Testis (tissue), 3 donors: Measurements from ENCODE around the gene SPIB. TPM values are rescaled to one million over a fixed set of nuclear protein-coding genes. Genes with fewer than 3 reads are reported as not detected.
A peak's percentile ranks its signal among the peaks of the same experiment; 100 is the strongest.

Source experiments
- DNase-seq: peaks from one replicate; pipeline ENCODE4 v3.0.0-alpha.2; 2019
- H3K27ac ChIP-seq, 2 donors: fragments of 200-600 bp; sonication (generic); one replicate each; pipeline ENCODE4 v1.5.1; 2019
- H3K27me3 ChIP-seq: fragments of 200-600 bp; sonication (generic); one replicate; pipeline ENCODE4 v1.5.1; 2019
- H3K36me3 ChIP-seq: fragments of 200-600 bp; sonication (generic); one replicate; pipeline ENCODE4 v1.5.1; 2017; ENCODE audit warnings: low read depth; ENCODE audit errors: missing control alignments
- H3K4me1 ChIP-seq: fragments of 200-600 bp; sonication (generic); one replicate; pipeline ENCODE4 v1.5.1; 2019
- H3K4me3 ChIP-seq, 2 donors: fragments of 200-600 bp; sonication (generic); one replicate each; pipeline ENCODE4 v1.5.1; 2017 to 2019
- H3K9me3 ChIP-seq: fragments of 200-600 bp; sonication (generic); one replicate; pipeline ENCODE4 v1.5.1; 2017
- CTCF ChIP-seq, 3 experiments: fragments of 450-650 bp in 2 of 3; fragments of 200-600 bp in 1 of 3; sonication (generic) in 1 of 3; IDR thresholded peaks; one replicate each; pipeline ENCODE4 v1.5.1; 2016 to 2019; ENCODE audit warnings: antibody characterized with exemption in 3 of 3, mild to moderate bottlenecking in 2 of 3, moderate library complexity in 1 of 3
- POLR2A ChIP-seq: fragments of 450-650 bp; IDR thresholded peaks from one replicate; pipeline ENCODE4 v1.6.1; 2017; ENCODE audit warnings: antibody characterized with exemption, mild to moderate bottlenecking, moderate library complexity
- WGBS, 2 donors: methylation state at CpG; one replicate each; pipeline ENCODE4 v1.1.5; 2018; 5-methylcytosine and 5-hydroxymethylcytosine counted together
- intact Hi-C: fragments of 100-400 bp; cut with DNase I; formaldehyde crosslinking; loops from one replicate; pipeline ENCODE4 v1.15.1; 2023; ENCODE audit warnings: low total_unique reads
- polyA plus RNA-seq: library from polyadenylated mRNA; stranded (reverse); fragments of 350-450 nt; fragmentation: Illumina TruSeq; extraction: RNeasy Lipid Tissue Mini Kit (QIAGEN cat#74804); gene quantifications from one replicate; pipeline ENCODE4 v1.2.3, GENCODE V29; 2014; ENCODE audit warnings: low read depth, low replicate concordance; ENCODE audit not compliant: insufficient read depth
- total RNA-seq, 2 donors: library from RNA; depleted of rRNA; stranded (reverse); fragments of >200 nt; gene quantifications; one replicate each; pipeline ENCODE4 v1.2.3, GENCODE V29; 2016

The SPIB gene
- total and polyA plus RNA-seq, 3 donors from 2014 or later: 0.24 to 1.6 (median 1.1) TPM

- Histone ChIP-seq H3K4me3 (peak within 1 kb of the TSS; percentile 59 to 64), H3K27ac (peak within 1 kb of the TSS; percentile 52 to 65), H3K36me3 (no peaks in the 10 kb centered on the region), H3K27me3 (no peaks in the 10 kb centered on the region), H3K4me1 (peaks cover 15% of the 10 kb centered on the region), H3K9me3 (no peaks in the 10 kb centered on the region)
- intact Hi-C loops: no loop called here
- whole genome bisulfite sequencing, 2 donors: 1 to 5% methylated on average over 15 to 34 of the region's 40 CpGs
- no peak for DNase-seq
- TF ChIP-seq POLR2A (no peak), CTCF (IDR thresholded peaks at IDR 0.05) (no peak)
Observed at GRCh38 chr19:50432221-50433028, 13.7 kb downstream of the SPIB start, which contains the start of gene MYBPC2. MYBPC2 (plus strand) TSS chr19:50432892; CDS start chr19:50432954, 62 bp downstream.

- Histone ChIP-seq H3K4me3 (no peak overlapping the region), H3K9me3 (no peaks in the 10 kb centered on the region), H3K27ac (no peak overlapping the region), H3K36me3 (no peaks in the 10 kb centered on the region), H3K27me3 (no peaks in the 10 kb centered on the region), H3K4me1 (peaks cover 11% of the 10 kb centered on the region)
- TF ChIP-seq CTCF (IDR thresholded peaks at IDR 0.05) (no peak), POLR2A (no peak)
- 58 to 79% methylated on average over 12 to 19 of the region's 19 CpGs for WGBS, 2 donors
- no peak for DNase-seq
- intact Hi-C loops: no loop called here
Observed at GRCh38 chr19:50433201-50434180, 14.8 kb downstream of the SPIB start.

- Histone ChIP-seq H3K4me1 (peaks cover 9% of the 10 kb centered on the region), H3K27ac (no peak overlapping the region), H3K36me3 (no peaks in the 10 kb centered on the region), H3K9me3 (no peaks in the 10 kb centered on the region), H3K27me3 (no peaks in the 10 kb centered on the region), H3K4me3 (no peak overlapping the region)
- 46 to 56% methylated on average over 7 to 12 of the region's 12 CpGs for WGBS, 2 donors
- DNase-seq: no peak
- TF ChIP-seq CTCF (IDR thresholded peaks at IDR 0.05): no peak
- no peak for TF ChIP-seq POLR2A
- intact Hi-C loops: no loop called here
Observed at GRCh38 chr19:50434525-50434924, 15.8 kb downstream of the SPIB start.

- TF ChIP-seq POLR2A: no peak
- TF ChIP-seq CTCF (IDR thresholded peaks at IDR 0.05): no peak
- Histone ChIP-seq H3K4me1 (peaks cover 9% of the 10 kb centered on the region), H3K36me3 (no peaks in the 10 kb centered on the region), H3K27ac (no peak overlapping the region), H3K4me3 (no peak overlapping the region), H3K9me3 (no peaks in the 10 kb centered on the region), H3K27me3 (no peaks in the 10 kb centered on the region)
- no peak for DNase-seq
- intact Hi-C loops: no loop called here
- 76 to 81% methylated on average over 16 to 17 of the region's 17 CpGs for WGBS, 2 donors
Observed at GRCh38 chr19:50435221-50435620, 16.5 kb downstream of the SPIB start.
